ENCODE measurements around the gene XPC. TPM values are rescaled to one million over a fixed set of nuclear protein-coding genes. Genes with fewer than 3 reads are reported as not detected.

XPC gene
- total RNA-seq, 1 experiment from 2014 or later: 24.3 TPM

DNA sequence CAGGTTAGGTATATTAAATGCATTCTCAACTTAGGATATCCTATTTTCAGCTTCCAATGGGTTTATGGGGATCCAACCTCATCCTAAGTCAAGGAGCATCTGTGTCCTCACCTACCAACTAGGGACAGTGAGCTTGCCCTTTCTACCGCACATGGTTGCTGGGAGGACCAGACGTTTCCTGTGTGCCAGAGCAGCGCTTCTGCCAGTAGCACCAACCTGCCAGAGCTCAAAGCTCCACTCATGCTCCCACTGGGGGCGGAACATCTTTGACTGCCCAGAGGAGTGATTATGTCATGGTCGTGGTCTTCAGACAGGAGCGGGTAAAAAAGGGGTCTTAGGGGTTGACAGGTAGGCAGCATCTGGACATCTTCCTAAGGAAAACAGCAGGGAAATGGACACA is 24.7 kb downstream of the XPC start:
- CTCF ChIA-PET: no interaction called here

GRCh38 chr3:14152963-14153355 is 25.4 kb downstream of the XPC start:
- no peaks in the 10 kb centered on the region for H3K27me3 Mint-ChIP-seq (ENCODE audit: unreplicated experiment)
- no peaks in the 10 kb centered on the region for H3K4me1 Mint-ChIP-seq (ENCODE audit: low read depth, unreplicated experiment)
- peaks cover 39% of the 10 kb centered on the region for H3K36me3 Mint-ChIP-seq (ENCODE audit: insufficient read depth, unreplicated experiment)
- DNase-seq: no peak
- H3K4me3 Mint-ChIP-seq (ENCODE audit: low read depth, unreplicated experiment): no peak overlapping the region
- CTCF ChIA-PET: interaction anchor here (0.6 to 1.0 kb wide), 2 partner anchors 26 to 256 kb away, joined by 3 to 5 read pairs; partner anchors contain the start of genes LSM3 and XPC
- BruUV-seq (replicated peaks): no TSS peak
- no peak overlapping the region for H3K27ac Mint-ChIP-seq (ENCODE audit: unreplicated experiment)
- intact Hi-C loops (cut with micrococcal nuclease; ENCODE audit: unreplicated experiment): no loop called here
- H3K9me3 Mint-ChIP-seq (ENCODE audit: low read depth, unreplicated experiment): no peaks in the 10 kb centered on the region
- TF ChIP-seq CTCF (IDR thresholded peaks at IDR 0.05; ENCODE audit: unreplicated experiment): no peak

More for the DNA sequence above, 24.7 kb downstream of the XPC start:
- no peak overlapping the region for H3K27ac Mint-ChIP-seq (ENCODE audit: unreplicated experiment)
- no peaks in the 10 kb centered on the region for H3K27me3 Mint-ChIP-seq (ENCODE audit: unreplicated experiment)
- H3K9me3 Mint-ChIP-seq (ENCODE audit: low read depth, unreplicated experiment): no peaks in the 10 kb centered on the region
- no TSS peak for BruUV-seq (replicated peaks)
- H3K36me3 Mint-ChIP-seq (ENCODE audit: insufficient read depth, unreplicated experiment): peaks cover 42% of the 10 kb centered on the region
- no peak for DNase-seq
- TF ChIP-seq CTCF (IDR thresholded peaks at IDR 0.05; ENCODE audit: unreplicated experiment): no peak
- intact Hi-C loops (cut with micrococcal nuclease; ENCODE audit: unreplicated experiment): no loop called here
- H3K4me1 Mint-ChIP-seq (ENCODE audit: low read depth, unreplicated experiment): no peaks in the 10 kb centered on the region
- H3K4me3 Mint-ChIP-seq (ENCODE audit: low read depth, unreplicated experiment): no peak overlapping the region

DNA sequence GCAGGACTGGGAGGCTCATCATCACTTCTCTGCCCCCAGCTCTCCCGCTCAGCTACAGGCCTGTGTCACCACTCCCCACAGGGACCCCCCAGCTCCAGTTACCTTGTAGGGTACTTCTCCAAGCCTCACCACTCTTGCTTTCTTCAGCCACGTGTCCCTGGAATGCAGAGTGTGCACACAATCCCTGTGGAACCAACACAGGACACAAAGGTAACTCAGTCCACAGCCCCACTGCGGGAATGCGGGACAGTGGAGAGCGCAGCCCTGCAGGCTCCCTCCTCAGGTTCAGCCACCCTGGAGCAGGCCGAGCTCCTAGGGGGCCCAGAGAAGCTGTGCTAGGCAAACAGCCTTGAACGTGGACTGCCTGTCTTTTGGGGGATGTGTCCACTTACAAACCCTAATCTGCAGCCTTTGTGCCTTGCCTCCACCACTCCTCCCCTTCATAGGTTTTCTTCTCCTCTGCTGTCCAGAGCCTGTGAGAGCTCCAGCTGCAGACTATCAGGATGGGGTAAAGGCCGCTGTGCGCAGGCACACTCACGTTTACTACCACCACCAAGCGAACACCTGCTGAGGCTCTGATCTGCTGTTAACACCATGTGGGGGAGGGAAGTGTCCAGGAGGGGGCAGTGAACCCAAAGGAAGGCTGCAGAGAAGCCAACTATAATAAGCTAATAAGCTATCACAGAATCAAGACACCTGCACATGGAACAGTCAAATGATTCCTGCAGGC is 26.0 kb downstream of the XPC start:
- no TSS peak for BruUV-seq (replicated peaks)
- Mint-ChIP-seq H3K27me3 (ENCODE audit: unreplicated experiment) (no peaks in the 10 kb centered on the region), H3K4me1 (ENCODE audit: low read depth, unreplicated experiment) (no peaks in the 10 kb centered on the region), H3K27ac (ENCODE audit: unreplicated experiment) (no peak overlapping the region), H3K36me3 (ENCODE audit: insufficient read depth, unreplicated experiment) (peaks cover 40% of the 10 kb centered on the region), H3K4me3 (ENCODE audit: low read depth, unreplicated experiment) (no peak overlapping the region), H3K9me3 (ENCODE audit: low read depth, unreplicated experiment) (no peaks in the 10 kb centered on the region)
- intact Hi-C loops (cut with micrococcal nuclease; ENCODE audit: unreplicated experiment): no loop called here
- CTCF ChIA-PET: interaction anchor here (0.6 to 1.0 kb wide), 2 partner anchors 26 to 256 kb away, joined by 3 to 5 read pairs; partner anchors contain the start of genes LSM3 and XPC
- peak; percentile 25 for DNase-seq
- no peak for TF ChIP-seq CTCF (IDR thresholded peaks at IDR 0.05; ENCODE audit: unreplicated experiment)

GRCh38 chr3:14151471-14152083 is 26.8 kb downstream of the XPC start:
- H3K4me1 Mint-ChIP-seq (ENCODE audit: low read depth, unreplicated experiment): no peaks in the 10 kb centered on the region
- CTCF ChIA-PET: no interaction called here
- H3K27ac Mint-ChIP-seq (ENCODE audit: unreplicated experiment): no peak overlapping the region
- no peaks in the 10 kb centered on the region for H3K27me3 Mint-ChIP-seq (ENCODE audit: unreplicated experiment)
- no peak overlapping the region for H3K4me3 Mint-ChIP-seq (ENCODE audit: low read depth, unreplicated experiment)
- no peak for TF ChIP-seq CTCF (IDR thresholded peaks at IDR 0.05; ENCODE audit: unreplicated experiment)
- no peak for DNase-seq
- intact Hi-C loops (cut with micrococcal nuclease; ENCODE audit: unreplicated experiment): no loop called here
- peaks cover 47% of the 10 kb centered on the region for H3K36me3 Mint-ChIP-seq (ENCODE audit: insufficient read depth, unreplicated experiment)
- H3K9me3 Mint-ChIP-seq (ENCODE audit: low read depth, unreplicated experiment): no peaks in the 10 kb centered on the region
- no TSS peak for BruUV-seq (replicated peaks)

All from Calu3 (cell line).